Measurements from ENCODE around the gene EFHD2.
A peak's percentile ranks its signal among the peaks of the same experiment; 100 is the strongest.

EFHD2 gene

GRCh38 chr1:15412175-15412800 is 2.6 kb downstream of the EFHD2 start:
- DNase-seq (ENCODE audit: low read depth) = no peak
- no peak overlapping the region for H3K4me3 ChIP-seq (ENCODE audit: control insufficient read depth, low read depth, low read length)
- no peak for TF ChIP-seq CTCF (conservative IDR thresholded peaks at IDR 0.05; ENCODE audit: control insufficient read depth, insufficient read depth, low read depth, low read length)

- no peak for DNase-seq (ENCODE audit: low read depth)
- H3K4me3 ChIP-seq (ENCODE audit: control insufficient read depth, low read depth, low read length) = no peak overlapping the region
- TF ChIP-seq CTCF (conservative IDR thresholded peaks at IDR 0.05; ENCODE audit: control insufficient read depth, insufficient read depth, low read depth, low read length) = no peak
Measured at GRCh38 chr1:15412843-15413242, 3.2 kb downstream of the EFHD2 start.

- DNase-seq (ENCODE audit: low read depth) = no peak
- TF ChIP-seq CTCF (conservative IDR thresholded peaks at IDR 0.05; ENCODE audit: control insufficient read depth, insufficient read depth, low read depth, low read length) = no peak
- no peak overlapping the region for H3K4me3 ChIP-seq (ENCODE audit: control insufficient read depth, low read depth, low read length)
Measured at GRCh38 chr1:15413563-15414444, 4.1 kb downstream of the EFHD2 start.

- H3K4me3 ChIP-seq (ENCODE audit: control insufficient read depth, low read depth, low read length) = no peak overlapping the region
- DNase-seq (ENCODE audit: low read depth) = no peak
- no peak for TF ChIP-seq CTCF (conservative IDR thresholded peaks at IDR 0.05; ENCODE audit: control insufficient read depth, insufficient read depth, low read depth, low read length)
Measured at GRCh38 chr1:15414445-15414983, 4.8 kb downstream of the EFHD2 start.

GRCh38 chr1:15417059-15417934 is 7.6 kb downstream of the EFHD2 start:
- no peak overlapping the region for H3K4me3 ChIP-seq (ENCODE audit: control insufficient read depth, low read depth, low read length)
- peak; percentile 63 for DNase-seq (ENCODE audit: low read depth)
- no peak for TF ChIP-seq CTCF (conservative IDR thresholded peaks at IDR 0.05; ENCODE audit: control insufficient read depth, insufficient read depth, low read depth, low read length)

- H3K4me3 ChIP-seq (ENCODE audit: control insufficient read depth, low read depth, low read length) = no peak overlapping the region
- no peak for DNase-seq (ENCODE audit: low read depth)
- TF ChIP-seq CTCF (conservative IDR thresholded peaks at IDR 0.05; ENCODE audit: control insufficient read depth, insufficient read depth, low read depth, low read length) = no peak
Measured at GRCh38 chr1:15418806-15419515, 9.3 kb downstream of the EFHD2 start.
